Fibroblast of upper back skin (primary cell): ENCODE measurements around the gene RNASE3.
"Not testable (repeated sequence)": the region's sequence is repeated elsewhere in the genome, so short reads cannot be mapped to it uniquely, and the experiment has no call there.

Source experiments
- DNase-seq: peaks from one replicate; pipeline ENCODE4 v3.0.0-alpha.2; 2013

Gene RNASE3

DNA sequence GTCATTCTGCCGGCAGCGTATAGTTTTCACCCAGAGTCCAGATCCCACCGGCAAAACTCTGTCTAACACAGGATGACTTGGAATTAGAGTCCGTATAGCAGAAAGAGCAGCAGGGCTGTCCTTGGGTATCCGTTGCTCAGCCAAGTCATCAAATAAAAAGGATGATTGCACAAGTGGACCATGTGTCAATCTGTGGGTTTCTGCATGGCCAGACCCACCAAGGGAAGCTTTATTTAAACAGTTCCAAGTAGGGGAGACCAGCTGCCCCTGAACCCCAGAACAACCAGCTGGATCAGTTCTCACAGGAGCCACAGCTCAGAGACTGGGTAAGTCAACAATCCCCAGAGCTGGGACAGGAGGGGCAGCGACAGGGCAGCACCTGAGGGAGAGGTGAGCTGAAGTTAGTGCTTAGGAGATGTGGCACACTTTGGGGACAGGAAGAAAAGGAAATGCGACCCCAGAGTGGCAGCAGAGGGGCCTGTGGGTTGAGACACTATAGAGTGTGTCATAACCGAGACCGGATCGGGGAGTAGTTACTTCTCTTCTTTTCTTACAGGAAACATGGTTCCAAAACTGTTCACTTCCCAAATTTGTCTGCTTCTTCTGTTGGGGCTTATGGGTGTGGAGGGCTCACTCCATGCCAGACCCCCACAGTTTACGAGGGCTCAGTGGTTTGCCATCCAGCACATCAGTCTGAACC lies at the start of gene RNASE3:
Gene RNASE3 (plus strand): TSS at position 260 of the 700 bp plus-strand sequence. CDS start 302 bp downstream, at position 562.
- not testable (repeated sequence) for DNase-seq

- DNase-seq = no peak
These were observed 44.6 kb upstream of the RNASE3 start for GRCh38 chr14:20846560-20846959.

DNA sequence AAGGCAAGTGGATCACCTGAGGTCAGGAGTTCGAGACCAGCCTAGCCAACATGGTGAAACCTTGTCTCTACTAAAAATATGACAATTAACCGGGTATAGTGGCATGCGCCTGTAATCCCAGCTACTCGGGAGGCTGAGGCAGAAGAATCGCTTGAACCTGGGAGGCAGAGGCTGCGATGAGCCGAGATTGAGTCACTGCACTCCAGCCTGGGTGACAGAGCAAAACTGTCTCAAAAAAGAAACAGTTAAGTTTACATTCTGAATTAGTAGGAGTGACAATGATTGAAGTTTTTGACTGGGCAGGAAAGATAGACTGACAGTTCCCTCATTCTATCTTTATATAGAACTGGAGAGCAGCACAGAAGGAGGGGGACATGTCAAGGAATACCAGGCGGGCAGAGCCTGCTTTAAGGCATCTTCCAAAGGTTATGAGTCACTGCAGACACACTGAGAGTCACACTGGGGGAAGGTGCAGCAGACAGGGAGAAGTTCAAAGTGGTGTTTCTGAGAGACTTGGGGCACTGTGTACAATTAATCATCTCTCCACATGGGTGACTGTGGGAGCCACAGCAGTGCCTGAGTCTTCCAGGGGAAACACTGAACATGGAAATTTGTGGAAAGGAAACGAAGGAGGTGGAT lies 42.8 kb upstream of the RNASE3 start:
- DNase-seq = peak; percentile 40

DNA sequence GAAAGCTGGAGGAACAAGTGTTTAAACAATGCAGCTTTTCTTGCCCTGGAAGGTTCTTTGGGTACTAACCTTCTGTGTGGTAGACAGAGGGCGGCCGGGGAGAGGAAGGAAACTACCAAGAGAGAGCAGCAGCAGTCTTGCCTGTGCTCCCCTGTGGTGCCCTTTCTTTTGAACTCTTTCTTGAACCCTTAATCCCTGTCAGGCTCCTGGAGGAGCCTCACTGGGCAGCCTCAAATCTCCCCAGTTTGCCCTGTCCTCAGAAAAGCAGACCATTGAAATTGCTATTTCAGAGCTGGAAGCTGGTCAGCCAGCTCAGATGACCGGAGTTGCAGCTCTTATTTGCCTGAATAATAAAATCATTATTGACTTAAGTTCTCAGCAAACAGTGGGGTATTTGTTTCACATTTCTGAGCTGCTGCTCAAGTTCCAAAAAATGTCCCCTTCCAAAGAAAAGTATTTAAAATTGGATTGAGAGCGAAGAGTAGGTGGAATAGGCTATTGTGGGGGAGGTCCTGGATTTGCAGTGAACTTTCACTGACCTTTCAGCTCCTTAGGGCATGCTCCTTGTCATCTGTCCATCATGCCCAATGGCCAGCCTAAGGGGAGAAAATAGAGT lies 42.1 kb upstream of the RNASE3 start:
- no peak for DNase-seq

- no peak for DNase-seq
These were observed 38.1 kb upstream of the RNASE3 start for GRCh38 chr14:20853042-20853441.

DNA sequence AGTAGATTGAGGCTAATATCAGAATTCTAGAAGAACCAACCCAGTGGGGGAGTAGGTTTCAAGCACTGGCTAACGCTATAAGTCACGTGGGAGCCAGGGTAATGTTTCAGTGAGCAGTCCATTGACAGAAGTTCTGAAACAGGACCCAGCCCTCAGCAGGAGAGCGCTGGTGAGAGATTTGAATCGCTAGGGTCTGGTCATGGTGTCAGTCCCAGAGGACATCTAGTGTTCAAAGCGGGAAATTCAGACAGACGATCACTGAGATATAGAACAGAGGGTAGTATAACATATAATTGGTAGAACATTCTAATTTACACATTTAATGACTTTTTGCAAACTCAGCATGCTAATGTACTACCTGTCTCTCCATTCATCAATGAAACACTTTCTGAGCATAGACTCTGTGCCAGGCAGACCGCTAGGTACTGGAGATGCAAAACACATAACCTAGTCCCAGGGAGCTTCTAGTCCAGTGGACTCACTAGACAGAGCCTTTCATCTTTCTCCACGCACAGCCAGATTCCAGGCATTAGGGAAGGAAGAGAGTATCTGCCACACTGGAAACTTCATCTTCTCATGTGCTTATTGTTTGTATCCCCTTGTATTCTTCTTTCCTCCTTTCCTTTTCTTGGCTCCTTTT lies 35.4 kb upstream of the RNASE3 start:
- peak; percentile 56 for DNase-seq

DNA sequence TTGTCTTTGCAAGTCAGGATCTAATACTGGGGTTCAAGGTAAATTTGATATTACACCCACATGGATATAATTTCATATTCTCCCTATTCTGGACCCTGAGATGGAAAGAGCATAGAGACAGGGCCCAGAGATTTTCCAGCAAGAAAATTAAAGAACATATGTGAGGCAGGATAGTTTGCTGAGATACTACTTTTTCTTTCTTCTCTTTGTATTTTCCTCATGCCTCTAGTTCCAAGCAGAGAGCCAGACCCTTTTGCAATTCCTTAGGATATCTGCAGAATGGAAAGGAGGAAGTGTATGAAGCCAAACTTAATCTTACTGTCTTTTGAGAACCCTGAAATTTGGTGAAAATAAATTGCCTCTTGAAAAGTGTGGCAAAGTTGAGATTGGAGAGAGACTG lies 34.0 kb upstream of the RNASE3 start:
- no peak for DNase-seq

DNA sequence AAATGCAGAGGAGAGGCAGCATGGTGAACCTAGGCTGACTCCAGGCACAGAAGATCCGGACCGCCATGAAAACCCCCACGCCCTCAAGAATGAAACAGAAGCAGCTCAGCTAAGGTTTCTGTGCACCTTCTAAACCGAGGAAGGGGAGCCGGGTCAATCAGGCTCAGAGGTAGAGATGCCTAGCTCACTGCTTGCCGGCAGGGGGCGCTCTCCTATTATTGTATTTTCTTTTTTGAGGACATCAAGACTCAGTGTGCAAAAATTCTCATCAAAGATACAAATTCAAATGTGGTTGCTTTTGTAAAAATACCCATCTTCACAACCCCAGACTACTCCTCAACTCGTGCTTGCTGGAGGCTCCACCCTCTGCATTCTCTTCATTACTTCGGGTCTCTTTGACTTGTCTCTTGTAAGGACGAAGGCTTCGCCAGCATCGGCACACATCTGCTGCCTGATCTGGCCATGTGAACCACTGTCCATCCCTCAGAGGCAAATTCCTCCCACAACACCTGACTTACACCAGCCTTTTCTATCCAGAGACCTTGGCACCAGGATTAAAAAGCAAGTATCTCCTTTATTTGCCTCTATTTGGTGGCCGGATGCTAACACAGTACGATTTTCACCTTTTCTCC lies 33.4 kb upstream of the RNASE3 start:
- DNase-seq = peak; percentile 45

- DNase-seq = no peak
These were observed 25.0 kb upstream of the RNASE3 start for GRCh38 chr14:20866194-20866593.

DNA sequence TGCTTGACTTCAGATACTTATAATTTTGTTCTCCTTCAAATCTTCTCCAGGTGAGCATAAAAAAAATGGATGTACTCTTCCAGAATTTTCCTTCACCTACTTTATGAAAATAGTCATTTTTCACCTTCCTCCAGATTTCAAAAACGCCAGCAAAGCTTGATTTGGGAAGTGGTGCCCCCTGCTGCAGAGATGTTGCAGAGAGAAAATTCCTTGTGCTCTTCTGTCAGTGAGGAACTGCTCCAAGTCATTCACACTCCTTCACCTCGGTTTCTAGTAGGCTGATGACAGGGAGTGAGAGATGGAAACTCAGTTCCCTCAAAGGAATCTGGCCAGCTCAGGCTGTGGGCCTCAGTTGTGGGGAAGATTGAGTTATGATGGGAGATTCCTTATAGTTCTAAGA lies 24.2 kb upstream of the RNASE3 start:
- peak; percentile 8 for DNase-seq

GRCh38 chr14:20873370-20874177 lies 17.6 kb upstream of the RNASE3 start:
- DNase-seq = peak; percentile 64

- DNase-seq = no peak
These were observed 14.2 kb upstream of the RNASE3 start for GRCh38 chr14:20877016-20877415.

DNA sequence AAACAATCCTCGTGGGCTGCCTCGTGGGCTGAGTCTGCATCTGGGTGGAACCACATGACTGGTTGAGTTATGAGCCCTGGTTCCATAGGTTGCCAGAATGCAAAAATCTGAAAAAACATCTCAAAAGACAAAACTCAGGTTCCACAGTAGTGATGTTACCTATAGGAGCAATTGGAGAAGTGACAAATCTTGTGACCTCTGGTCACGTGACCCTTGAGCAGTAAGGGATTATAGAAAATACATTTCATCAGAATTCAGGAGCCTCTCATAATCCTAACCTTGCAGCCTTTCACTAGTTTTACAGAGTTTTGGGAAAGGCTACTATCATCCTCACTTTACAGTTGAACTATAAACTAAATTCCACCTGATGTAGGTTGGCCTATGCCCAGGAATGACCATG lies 12.5 kb upstream of the RNASE3 start:
- no peak for DNase-seq

GRCh38 chr14:20881229-20881628 lies 10.0 kb upstream of the RNASE3 start:
- not testable (repeated sequence) for DNase-seq

GRCh38 chr14:20882787-20883186 lies 8.4 kb upstream of the RNASE3 start:
- not testable (repeated sequence) for DNase-seq

DNA sequence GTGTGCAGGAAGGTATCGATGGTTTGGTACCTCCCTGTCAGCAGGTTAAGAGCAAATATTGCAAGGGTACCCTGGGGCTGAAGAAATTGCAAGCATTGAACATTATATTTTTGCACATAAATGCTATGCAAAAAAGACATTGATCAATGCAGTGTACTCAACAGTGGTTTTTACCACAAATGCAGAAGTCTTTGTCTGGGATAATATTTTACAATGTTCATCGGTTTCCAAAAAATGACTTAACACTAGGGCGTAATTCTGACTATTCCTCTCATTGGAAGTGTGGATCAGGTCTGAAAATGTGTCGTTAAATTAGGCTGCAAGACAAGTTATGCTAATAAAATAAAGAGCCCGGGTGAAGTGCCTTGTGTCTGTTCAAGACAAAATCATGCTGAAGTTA lies 2.8 kb upstream of the RNASE3 start:
- DNase-seq = not testable (repeated sequence)

- not testable (repeated sequence) for DNase-seq
These were observed 4.1 kb downstream of the RNASE3 start for GRCh38 chr14:20895322-20895721.

DNA sequence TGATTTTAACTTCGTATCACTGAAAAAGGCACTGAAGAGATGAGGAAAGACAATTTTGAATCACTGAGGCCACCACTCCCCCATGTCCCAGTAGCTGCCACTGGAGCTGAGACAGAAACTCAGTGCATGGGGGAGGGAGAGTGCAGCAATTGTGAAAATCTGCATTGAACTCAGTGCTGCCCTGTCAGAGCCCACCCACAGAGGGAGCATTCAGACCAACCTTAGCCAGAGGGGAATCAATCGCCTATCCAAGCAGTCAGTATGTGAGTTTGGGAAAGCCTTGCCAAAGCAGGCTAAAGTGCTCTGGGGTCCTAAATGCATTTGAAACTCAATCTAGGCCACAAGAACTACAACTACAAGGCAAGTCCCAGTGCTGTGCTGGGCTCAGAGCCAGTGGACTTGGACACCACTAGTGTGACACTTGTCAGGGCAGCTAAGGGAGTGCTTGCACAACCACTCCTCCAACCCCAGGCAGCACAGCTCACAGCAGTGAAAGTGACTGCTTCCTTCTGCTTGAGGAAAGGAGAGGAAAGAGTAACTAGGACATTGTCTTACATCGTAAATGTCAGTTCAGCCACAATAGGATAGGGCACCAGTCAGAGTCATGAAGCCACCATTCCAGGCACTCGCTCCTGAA lies 13.3 kb downstream of the RNASE3 start:
- DNase-seq = no peak

- no peak for DNase-seq
These were observed 14.5 kb downstream of the RNASE3 start for GRCh38 chr14:20905676-20906075.

GRCh38 chr14:20907214-20907613 lies 16.0 kb downstream of the RNASE3 start:
- DNase-seq = no peak

- DNase-seq = not testable (repeated sequence)
These were observed 19.6 kb downstream of the RNASE3 start for GRCh38 chr14:20910822-20911221.
